ENCODE results near the gene TMPRSS7.
"Not testable (repeated sequence)": the region's sequence is repeated elsewhere in the genome, so short reads cannot be mapped to it uniquely, and the experiment has no call there.

TMPRSS7 gene

DNA sequence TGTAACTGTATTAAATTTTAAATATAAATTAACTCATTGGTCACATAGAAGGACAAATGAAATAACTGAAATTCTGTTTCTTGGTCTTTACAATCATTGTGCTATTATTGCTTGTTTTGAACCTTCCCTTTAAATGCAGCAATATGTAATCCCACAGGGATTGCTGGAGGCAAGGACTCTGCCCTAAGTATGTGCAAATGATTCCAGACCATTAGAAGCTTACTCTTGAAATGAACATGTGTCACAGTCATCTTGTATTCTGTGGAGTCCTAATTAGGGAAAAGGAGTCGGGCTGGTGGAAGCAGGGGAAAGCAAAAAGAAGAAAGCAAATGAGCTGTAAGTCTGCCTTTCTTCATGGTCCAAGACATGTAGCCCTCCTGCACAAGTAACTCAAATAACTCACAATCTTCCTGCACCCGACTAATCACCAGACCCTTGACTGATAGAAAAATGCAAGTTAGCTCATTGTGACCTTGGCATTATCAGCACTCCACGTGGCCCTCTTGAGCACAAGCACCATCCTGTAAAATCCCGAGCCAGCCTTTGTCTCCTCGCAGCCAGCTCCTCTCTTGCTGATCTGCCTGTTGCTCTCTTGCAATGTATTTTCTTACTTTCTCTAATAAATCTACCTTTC lies 2.3 kb upstream of the TMPRSS7 start:
- Histone ChIP-seq H3K36me3 (ENCODE audit: control insufficient read depth, insufficient read depth, low read length) (no peaks in the 10 kb centered on the region), H3K4me1 (ENCODE audit: control insufficient read depth, insufficient read depth, low read length) (no peaks in the 10 kb centered on the region), H3K27me3 (ENCODE audit: control insufficient read depth, insufficient read depth, low read length) (no peaks in the 10 kb centered on the region; the same call in 1 of the 2 replicates), H3K4me3 (ENCODE audit: low read length) (no peak overlapping the region), H3K9me3 (ENCODE audit: control insufficient read depth, insufficient read depth, low read length) (no peaks in the 10 kb centered on the region), H3K27ac (ENCODE audit: low read length) (no peak overlapping the region)
- no CpG with 5 or more reads among the region's 5 CpGs for WGBS (ENCODE audit: insufficient coverage, insufficient read length)
- no peak for DNase-seq (ENCODE audit: low read depth, low spot score)

GRCh38 chr3:112035241-112035640 lies 705 bp downstream of the TMPRSS7 start:
- WGBS (ENCODE audit: insufficient coverage, insufficient read length), result no CpG with 5 or more reads among the region's 3 CpGs
- Histone ChIP-seq H3K4me1 (ENCODE audit: control insufficient read depth, insufficient read depth, low read length) (no peaks in the 10 kb centered on the region), H3K27me3 (ENCODE audit: control insufficient read depth, insufficient read depth, low read length) (no peaks in the 10 kb centered on the region; the same call in 1 of the 2 replicates), H3K36me3 (ENCODE audit: control insufficient read depth, insufficient read depth, low read length) (no peaks in the 10 kb centered on the region), H3K9me3 (ENCODE audit: control insufficient read depth, insufficient read depth, low read length) (no peaks in the 10 kb centered on the region), H3K27ac (ENCODE audit: low read length) (no peak overlapping the region), H3K4me3 (ENCODE audit: low read length) (no peak overlapping the region)
- DNase-seq (ENCODE audit: low read depth, low spot score), result no peak

- H3K27me3 ChIP-seq (ENCODE audit: control insufficient read depth, insufficient read depth, low read length); H3K4me1 ChIP-seq (ENCODE audit: control insufficient read depth, insufficient read depth, low read length); H3K27ac ChIP-seq (ENCODE audit: low read length); H3K4me3 ChIP-seq (ENCODE audit: low read length); DNase-seq (ENCODE audit: low read depth, low spot score); H3K9me3 ChIP-seq (ENCODE audit: control insufficient read depth, insufficient read depth, low read length); H3K36me3 ChIP-seq (ENCODE audit: control insufficient read depth, insufficient read depth, low read length): not testable (repeated sequence)
- WGBS (ENCODE audit: insufficient coverage, insufficient read length), result no CpG with 5 or more reads among the region's 4 CpGs
These were observed 2.7 kb downstream of the TMPRSS7 start for GRCh38 chr3:112037194-112037593.

DNA sequence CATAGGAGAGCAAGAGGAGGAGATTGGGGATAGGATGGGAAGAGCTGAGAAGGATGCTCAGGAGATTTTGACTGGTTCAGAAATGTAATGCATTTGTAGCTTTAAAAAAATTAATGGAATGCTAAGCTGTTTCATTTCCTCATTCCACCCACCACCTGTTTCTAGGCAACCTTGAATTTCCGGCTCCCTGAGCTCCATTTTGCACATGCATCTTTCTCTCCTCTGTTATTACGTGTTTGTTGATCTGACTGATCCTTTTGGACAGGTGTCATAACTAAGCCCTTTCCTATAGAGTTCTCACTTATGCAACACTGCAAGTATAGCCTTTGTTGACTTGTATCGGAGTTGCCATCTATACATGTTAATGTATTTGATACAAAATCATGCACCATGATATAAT lies 4.3 kb downstream of the TMPRSS7 start:
- Histone ChIP-seq H3K27ac (ENCODE audit: low read length) (no peak overlapping the region), H3K4me1 (ENCODE audit: control insufficient read depth, insufficient read depth, low read length) (no peaks in the 10 kb centered on the region), H3K36me3 (ENCODE audit: control insufficient read depth, insufficient read depth, low read length) (no peaks in the 10 kb centered on the region), H3K27me3 (ENCODE audit: control insufficient read depth, insufficient read depth, low read length) (no peaks in the 10 kb centered on the region), H3K9me3 (ENCODE audit: control insufficient read depth, insufficient read depth, low read length) (no peaks in the 10 kb centered on the region), H3K4me3 (ENCODE audit: low read length) (no peak overlapping the region)
- no CpG with 5 or more reads among the region's 3 CpGs for WGBS (ENCODE audit: insufficient coverage, insufficient read length)
- DNase-seq (ENCODE audit: low read depth, low spot score), result no peak

GRCh38 chr3:112041321-112041720 lies 6.8 kb downstream of the TMPRSS7 start:
- Histone ChIP-seq H3K4me3 (ENCODE audit: low read length) (no peak overlapping the region), H3K27ac (ENCODE audit: low read length) (no peak overlapping the region), H3K9me3 (ENCODE audit: control insufficient read depth, insufficient read depth, low read length) (no peaks in the 10 kb centered on the region), H3K36me3 (ENCODE audit: control insufficient read depth, insufficient read depth, low read length) (no peaks in the 10 kb centered on the region), H3K4me1 (ENCODE audit: control insufficient read depth, insufficient read depth, low read length) (no peaks in the 10 kb centered on the region), H3K27me3 (ENCODE audit: control insufficient read depth, insufficient read depth, low read length) (no peaks in the 10 kb centered on the region)
- no peak for DNase-seq (ENCODE audit: low read depth, low spot score)

DNA sequence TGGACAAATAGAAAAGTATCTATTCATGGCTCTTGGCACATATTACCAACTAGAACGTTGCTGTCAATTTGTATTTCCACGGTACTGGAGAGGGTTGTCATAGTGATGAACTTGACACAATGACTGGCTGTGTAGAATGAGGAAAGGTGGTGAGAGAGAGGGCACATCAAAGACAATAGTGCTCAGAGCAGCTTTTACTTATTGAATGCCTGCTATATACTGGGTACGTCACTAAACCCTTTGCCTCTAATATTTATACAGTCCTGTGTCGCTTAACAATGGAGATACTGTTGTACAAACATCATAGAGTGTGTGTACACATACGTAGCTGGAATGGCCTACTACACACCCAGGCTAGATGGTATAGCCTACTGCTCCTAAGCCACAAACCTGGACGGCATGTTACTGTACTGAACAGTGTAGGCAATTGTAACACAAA lies 8.3 kb downstream of the TMPRSS7 start:
- H3K9me3 ChIP-seq (ENCODE audit: control insufficient read depth, insufficient read depth, low read length), result no peaks in the 10 kb centered on the region
- H3K36me3 ChIP-seq (ENCODE audit: control insufficient read depth, insufficient read depth, low read length), result no peaks in the 10 kb centered on the region
- H3K27ac ChIP-seq (ENCODE audit: low read length), result no peak overlapping the region
- WGBS (ENCODE audit: insufficient coverage, insufficient read length), result no CpG with 5 or more reads among the region's 6 CpGs
- H3K27me3 ChIP-seq (ENCODE audit: control insufficient read depth, insufficient read depth, low read length), result no peaks in the 10 kb centered on the region
- no peak for DNase-seq (ENCODE audit: low read depth, low spot score)
- no peaks in the 10 kb centered on the region for H3K4me1 ChIP-seq (ENCODE audit: control insufficient read depth, insufficient read depth, low read length)
- no peak overlapping the region for H3K4me3 ChIP-seq (ENCODE audit: low read length)

DNA sequence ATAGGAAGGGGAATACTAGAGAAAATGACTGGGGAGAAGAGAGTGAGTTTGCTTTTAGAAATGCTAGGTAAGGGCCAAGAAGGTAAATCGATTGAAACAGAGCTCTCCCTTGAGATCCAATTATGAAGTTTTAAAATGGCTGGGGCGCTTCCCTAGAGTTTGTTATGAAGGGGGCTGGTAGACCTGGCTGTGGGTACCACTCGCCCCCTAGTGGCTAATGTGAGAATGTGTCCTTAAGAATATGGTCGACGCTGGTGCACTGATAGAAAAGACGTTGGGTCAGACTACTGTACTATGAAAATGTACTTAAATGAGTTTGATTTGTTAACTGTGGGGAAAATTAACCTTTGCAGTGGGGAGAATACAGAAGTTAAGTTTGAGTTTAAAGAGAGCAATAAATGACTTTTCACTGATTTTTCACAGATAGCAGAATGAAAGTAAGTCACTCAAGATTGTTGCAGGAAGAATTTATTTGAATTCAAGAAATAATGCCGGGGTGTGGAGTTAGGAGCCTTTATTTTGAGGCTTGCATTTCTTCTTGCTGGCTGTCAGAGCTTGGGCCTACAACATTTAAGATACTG lies 9.2 kb downstream of the TMPRSS7 start:
- H3K4me3 ChIP-seq (ENCODE audit: low read length), result no peak overlapping the region

DNA sequence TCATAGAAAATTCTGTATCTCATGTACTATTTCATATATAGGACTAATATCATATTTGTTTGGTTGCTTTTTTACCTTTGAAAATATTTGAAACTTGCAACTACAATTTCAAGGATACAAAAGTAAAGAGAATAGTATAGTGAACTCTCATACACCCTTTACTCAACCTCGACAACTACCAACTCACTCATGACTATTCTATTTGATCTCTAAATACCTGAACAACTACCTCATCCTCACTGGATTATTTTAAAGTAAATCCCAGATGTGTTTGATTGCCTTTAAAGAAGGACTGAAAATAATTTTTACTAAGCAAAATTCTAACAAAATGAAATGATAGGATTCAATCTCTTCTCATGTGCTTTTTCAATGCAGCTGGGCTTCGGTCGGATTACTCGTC lies 12.1 kb downstream of the TMPRSS7 start:
- 100% methylated on average over 1 of the region's 4 CpGs for WGBS (ENCODE audit: insufficient coverage, insufficient read length)
- no peaks in the 10 kb centered on the region for H3K4me1 ChIP-seq (ENCODE audit: control insufficient read depth, insufficient read depth, low read length)
- H3K27me3 ChIP-seq (ENCODE audit: control insufficient read depth, insufficient read depth, low read length), result no peaks in the 10 kb centered on the region
- H3K27ac ChIP-seq (ENCODE audit: low read length), result no peak overlapping the region
- no peaks in the 10 kb centered on the region for H3K36me3 ChIP-seq (ENCODE audit: control insufficient read depth, insufficient read depth, low read length)
- DNase-seq (ENCODE audit: low read depth, low spot score), result no peak
- no peaks in the 10 kb centered on the region for H3K9me3 ChIP-seq (ENCODE audit: control insufficient read depth, insufficient read depth, low read length)
- H3K4me3 ChIP-seq (ENCODE audit: low read length), result no peak overlapping the region

More for the DNA sequence above, 9.2 kb downstream of the TMPRSS7 start:
- WGBS (ENCODE audit: insufficient coverage, insufficient read length), result no CpG with 5 or more reads among the region's 7 CpGs
- no peak for DNase-seq (ENCODE audit: low read depth, low spot score)
- H3K36me3 ChIP-seq (ENCODE audit: control insufficient read depth, insufficient read depth, low read length), result no peaks in the 10 kb centered on the region
- no peaks in the 10 kb centered on the region for H3K27me3 ChIP-seq (ENCODE audit: control insufficient read depth, insufficient read depth, low read length)
- no peaks in the 10 kb centered on the region for H3K4me1 ChIP-seq (ENCODE audit: control insufficient read depth, insufficient read depth, low read length)
- H3K27ac ChIP-seq (ENCODE audit: low read length), result no peak overlapping the region
- H3K9me3 ChIP-seq (ENCODE audit: control insufficient read depth, insufficient read depth, low read length), result no peaks in the 10 kb centered on the region

GRCh38 chr3:112047264-112047663 lies 12.7 kb downstream of the TMPRSS7 start:
- no peak overlapping the region for H3K27ac ChIP-seq (ENCODE audit: low read length)
- no peaks in the 10 kb centered on the region for H3K27me3 ChIP-seq (ENCODE audit: control insufficient read depth, insufficient read depth, low read length)
- WGBS (ENCODE audit: insufficient coverage, insufficient read length), result no CpG with 5 or more reads among the region's 1 CpG
- H3K9me3 ChIP-seq (ENCODE audit: control insufficient read depth, insufficient read depth, low read length), result no peaks in the 10 kb centered on the region
- no peaks in the 10 kb centered on the region for H3K36me3 ChIP-seq (ENCODE audit: control insufficient read depth, insufficient read depth, low read length)
- H3K4me1 ChIP-seq (ENCODE audit: control insufficient read depth, insufficient read depth, low read length), result no peaks in the 10 kb centered on the region
- H3K4me3 ChIP-seq (ENCODE audit: low read length), result no peak overlapping the region
- no peak for DNase-seq (ENCODE audit: low read depth, low spot score)

- Histone ChIP-seq H3K36me3 (ENCODE audit: control insufficient read depth, insufficient read depth, low read length) (no peaks in the 10 kb centered on the region), H3K9me3 (ENCODE audit: control insufficient read depth, insufficient read depth, low read length) (no peaks in the 10 kb centered on the region), H3K4me1 (ENCODE audit: control insufficient read depth, insufficient read depth, low read length) (no peaks in the 10 kb centered on the region), H3K27me3 (ENCODE audit: control insufficient read depth, insufficient read depth, low read length) (no peaks in the 10 kb centered on the region), H3K27ac (ENCODE audit: low read length) (no peak overlapping the region), H3K4me3 (ENCODE audit: low read length) (no peak overlapping the region)
- DNase-seq (ENCODE audit: low read depth, low spot score), result no peak
- WGBS (ENCODE audit: insufficient coverage, insufficient read length), result no CpG with 5 or more reads among the region's 8 CpGs
These were observed 14.4 kb downstream of the TMPRSS7 start for GRCh38 chr3:112048911-112049310.

DNA sequence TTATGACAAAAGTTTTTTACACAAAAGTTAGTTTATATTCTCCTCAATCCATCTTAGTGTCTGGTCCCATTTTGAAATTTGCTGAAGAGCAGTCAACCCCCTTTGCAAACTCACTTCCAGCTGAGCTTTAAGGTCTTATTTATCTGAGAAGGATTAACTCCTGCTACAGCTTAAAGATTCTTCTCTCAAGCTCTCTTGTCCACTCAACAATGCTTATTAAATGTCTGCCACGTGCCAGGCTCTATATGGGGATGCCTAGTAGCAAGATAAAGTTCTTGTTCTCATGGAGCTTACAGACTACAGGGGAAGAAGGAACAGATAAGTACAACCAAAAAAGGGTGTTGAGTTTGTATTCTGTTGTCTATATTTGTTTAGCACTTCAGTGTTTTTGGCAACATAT lies 18.7 kb downstream of the TMPRSS7 start:
- DNase-seq (ENCODE audit: low read depth, low spot score), result no peak
- no peaks in the 10 kb centered on the region for H3K27me3 ChIP-seq (ENCODE audit: control insufficient read depth, insufficient read depth, low read length)
- WGBS (ENCODE audit: insufficient coverage, insufficient read length), result no CpG with 5 or more reads among the region's 1 CpG
- no peaks in the 10 kb centered on the region for H3K36me3 ChIP-seq (ENCODE audit: control insufficient read depth, insufficient read depth, low read length)
- no peaks in the 10 kb centered on the region for H3K9me3 ChIP-seq (ENCODE audit: control insufficient read depth, insufficient read depth, low read length)
- no peak overlapping the region for H3K4me3 ChIP-seq (ENCODE audit: low read length)
- no peak overlapping the region for H3K27ac ChIP-seq (ENCODE audit: low read length)
- no peaks in the 10 kb centered on the region for H3K4me1 ChIP-seq (ENCODE audit: control insufficient read depth, insufficient read depth, low read length)
